SK-N-SH (cell line): ENCODE data around the gene CRYBA1. TPM values are rescaled to one million over a fixed set of nuclear protein-coding genes. Genes with fewer than 3 reads are reported as not detected.

ENCODE experiments used
- CTCF ChIA-PET: fragments of 300-600, 350-600 bp; formaldehyde crosslinking; extraction: SDS; loops from one replicate; lab custom pipeline; 2021; lab: Yijun Ruan, JAX
- POLR2A ChIA-PET: fragments of 350-600 bp; sonication (Branson Sonifier 250); formaldehyde crosslinking; extraction: SDS; loops from one replicate; lab custom pipeline; 2020; ENCODE audit warnings: antibody characterized with exemption, inconsistent platforms; lab: Yijun Ruan, JAX
- DNase-seq: peaks from one replicate; pipeline ENCODE4 v3.0.0; 2012
- H2AFZ ChIP-seq: fragments of 200-600 bp; sonication (generic); 2 replicates; pipeline ENCODE4 v1.8.1; 2016; ENCODE audit warnings: antibody characterized with exemption, mild to moderate bottlenecking, low read depth
- H3F3A ChIP-seq: fragments of 200-600 bp; sonication (generic); replicated peaks from 2 replicates; pipeline ENCODE3; 2016; ENCODE audit warnings: antibody characterized with exemption, mild to moderate bottlenecking; ENCODE audit not compliant: insufficient read depth
- H3K27ac ChIP-seq, 2 experiments: fragments of 200-500 bp in 1 of 2; fragments of 200-600 bp in 1 of 2; sonication (Bioruptor generic) in 1 of 2; sonication (generic), shearing (Covaris generic) in 1 of 2; 2 replicates each; pipeline versions ENCODE4 v1.5.1 to v1.6.1; 2014 to 2016; ENCODE audit warnings: low read depth in 2 of 2, inconsistent platforms in 1 of 2, low read length in 1 of 2, mild to moderate bottlenecking in 1 of 2, mixed read lengths in 1 of 2
- H3K27me3 ChIP-seq: fragments of 200-600 bp; sonication (generic), shearing (Covaris generic); 2 replicates; pipeline ENCODE4 v1.6.1; 2016; ENCODE audit warnings: mixed run types; ENCODE audit not compliant: insufficient read depth
- H3K36me3 ChIP-seq, 2 experiments: fragments of 200-500 bp in 1 of 2; fragments of 200-600 bp in 1 of 2; sonication (Bioruptor generic) in 1 of 2; sonication (generic) in 1 of 2; replicated peaks in 1 of 2; 2 replicates each; pipeline versions ENCODE3 to v1.5.1; 2014 to 2016; ENCODE audit warnings: low read length in 1 of 2, mild to moderate bottlenecking in 1 of 2; ENCODE audit not compliant: insufficient read depth in 2 of 2, control insufficient read depth in 1 of 2
- H3K4me1 ChIP-seq, 2 experiments: fragments of 200-500 bp in 1 of 2; fragments of 200-600 bp in 1 of 2; sonication (Bioruptor generic) in 1 of 2; sonication (generic), shearing (Covaris generic) in 1 of 2; 2 replicates each; pipeline versions ENCODE4 v1.5.1 to v1.6.1; 2014 to 2016; ENCODE audit warnings: low read depth in 1 of 2, low read length in 1 of 2, mixed run types in 1 of 2; ENCODE audit not compliant: insufficient read depth in 2 of 2, control insufficient read depth in 1 of 2
- H3K4me2 ChIP-seq: fragments of 200-600 bp; sonication (generic), shearing (Covaris generic); 2 replicates; pipeline ENCODE4 v1.6.1; 2017; ENCODE audit warnings: mixed run types
- H3K4me3 ChIP-seq, 2 experiments: fragments of 200-500 bp in 1 of 2; fragments of 200-600 bp in 1 of 2; sonication (Bioruptor generic) in 1 of 2; sonication (generic), shearing (Covaris generic) in 1 of 2; 2 replicates each; pipeline versions ENCODE4 v1.5.1 to v1.8.1; 2014 to 2016; ENCODE audit warnings: low read depth in 2 of 2, inconsistent platforms in 1 of 2, low read length in 1 of 2, mild to moderate bottlenecking in 1 of 2, mixed read lengths in 1 of 2, moderate library complexity in 1 of 2
- H3K79me2 ChIP-seq: fragments of 200-600 bp; sonication (generic); 2 replicates; pipeline ENCODE4 v1.8.1; 2017; ENCODE audit warnings: mild to moderate bottlenecking; ENCODE audit not compliant: insufficient read depth
- H3K9ac ChIP-seq: fragments of 200-600 bp; sonication (generic); 2 replicates; pipeline ENCODE4 v1.6.1; 2017; ENCODE audit warnings: mixed run types
- H3K9me2 ChIP-seq: fragments of 200-600 bp; sonication (generic); 2 replicates; pipeline ENCODE4 v1.6.1; 2017; ENCODE audit warnings: mixed run types
- H3K9me3 ChIP-seq: fragments of 200-600 bp; sonication (generic); 2 replicates; pipeline ENCODE4 v1.6.1; 2017; ENCODE audit warnings: mixed run types, mild to moderate bottlenecking, moderate library complexity
- H4K20me1 ChIP-seq: fragments of 200-600 bp; sonication (generic); 2 replicates; pipeline ENCODE4 v1.6.1; 2017; ENCODE audit warnings: mild to moderate bottlenecking, mixed run types; ENCODE audit not compliant: insufficient read depth
- ELF1 ChIP-seq: IDR thresholded peaks from 2 replicates; pipeline ENCODE4 v1.4.0; 2012
- FOSL2 ChIP-seq: IDR thresholded peaks from 2 replicates; pipeline ENCODE4 v1.4.0; 2012; ENCODE audit warnings: low read depth, mild to moderate bottlenecking, moderate library complexity, borderline replicate concordance
- GABPA ChIP-seq: IDR thresholded peaks from 2 replicates; pipeline ENCODE4 v1.4.0; 2012; ENCODE audit warnings: low read depth, mild to moderate bottlenecking
- GATA2 ChIP-seq: sonication (generic); formaldehyde crosslinking; IDR thresholded peaks from 2 replicates; pipeline ENCODE4 v1.5.0; 2020; ENCODE audit warnings: mild to moderate bottlenecking, missing genetic modification reagents
- RCOR1 ChIP-seq: fragments of 150-350 bp; IDR thresholded peaks from 2 replicates; pipeline ENCODE4 v1.6.1; 2017; ENCODE audit warnings: antibody characterized with exemption, low read length
- REST ChIP-seq: IDR thresholded peaks from 2 replicates; pipeline ENCODE4 v1.6.1; 2012; ENCODE audit warnings: mild to moderate bottlenecking, low read depth, low read length, moderate library complexity
- RFX5 ChIP-seq: IDR thresholded peaks from 2 replicates; pipeline ENCODE4 v1.6.1; 2012; ENCODE audit warnings: mild to moderate bottlenecking, improper control_type of control experiment, low read length
- SIN3A ChIP-seq: IDR thresholded peaks from 2 replicates; pipeline ENCODE4 v1.6.1; 2012; ENCODE audit warnings: low read depth, mild to moderate bottlenecking, low read length, moderate library complexity, borderline replicate concordance
- WGBS: methylation state at CpG from one replicate; pipeline ENCODE4 v1.1.6; 2017; ENCODE audit warnings: low lambda C conversion rate; 5-methylcytosine and 5-hydroxymethylcytosine counted together
- polyA plus RNA-seq, 3 experiments: library from polyadenylated mRNA; depleted of rRNA; stranded (reverse); fragments of >200 nt; gene quantifications; 2 replicates each; pipeline ENCODE4 v1.2.3, GENCODE V29; 2012

The CRYBA1 gene
- polyA plus RNA-seq, 1 of the 3 experiments (the other 2 are of a cell fraction) = not detected

DNA sequence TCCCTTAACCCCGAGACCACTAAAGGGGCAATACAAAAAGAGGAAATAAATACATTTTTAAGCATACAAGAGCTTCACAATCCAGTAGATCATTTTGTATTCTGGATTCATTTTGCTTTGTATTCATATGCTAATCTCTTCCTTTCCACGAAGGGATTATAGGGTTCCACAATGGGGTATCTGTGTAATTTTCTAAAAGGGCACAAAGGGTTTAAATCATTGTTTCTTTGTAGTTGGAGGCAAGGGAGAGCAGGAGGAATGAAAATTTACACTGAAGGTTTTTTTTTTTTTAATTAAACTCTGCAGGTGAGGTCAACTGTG lies 47.9 kb downstream of the CRYBA1 start:
- H3K36me3 ChIP-seq = peaks cover 0 to 22% of the 10 kb centered on the region in 2 experiments
- peak overlapping the region; percentile 100 for H2AFZ ChIP-seq
- H3K27me3 ChIP-seq = no peaks in the 10 kb centered on the region
- peak overlapping the region; percentile 94 for H3K9ac ChIP-seq
- DNase-seq = no peak
- CTCF ChIA-PET = interaction anchor here (1.3 to 1.9 kb wide), 2 partner anchors 54 to 146 kb away, joined by 7 to 8 read pairs; no protein-coding TSS in a partner anchor
- peak overlapping the region; percentile 96 to 97 for H3K27ac ChIP-seq
- H3K4me3 ChIP-seq = peak overlapping the region; percentile 87 to 99
- POLR2A ChIA-PET = interaction anchor here (0.6 to 1.4 kb wide), 5 partner anchors 9 to 349 kb away, joined by 3 to 8 read pairs (median 5); no protein-coding TSS in a partner anchor
- no peak for TF ChIP-seq SIN3A
- no peak for TF ChIP-seq GATA2
- no peak for TF ChIP-seq RCOR1
- TF ChIP-seq FOSL2 = no peak
- TF ChIP-seq ELF1 = no peak; the same call in 1 of the 2 replicates
- TF ChIP-seq REST = no peak
- no peak for TF ChIP-seq RFX5
- no peak for TF ChIP-seq GABPA
- 4% methylated on average over 2 of the region's 2 CpGs for WGBS
- peaks cover 42% of the 10 kb centered on the region for H3K79me2 ChIP-seq
- peaks cover 12 to 16% of the 10 kb centered on the region in 2 experiments; a peak in 3 of 4 replicates for H3K4me1 ChIP-seq
- no peaks in the 10 kb centered on the region for H3K9me3 ChIP-seq
- H4K20me1 ChIP-seq = peaks cover 28% of the 10 kb centered on the region
- peak overlapping the region; percentile 95 for H3K4me2 ChIP-seq
- peaks cover 17% of the 10 kb centered on the region for H3F3A ChIP-seq
- no peaks in the 10 kb centered on the region for H3K9me2 ChIP-seq

GRCh38 chr17:29295420-29295819 lies 48.8 kb downstream of the CRYBA1 start:
- CTCF ChIA-PET = interaction anchor here (1.0 kb wide), 1 partner anchor 9 kb away, joined by 5 read pairs; no protein-coding TSS in a partner anchor
- WGBS = 96% methylated on average over 3 of the region's 3 CpGs

More at GRCh38 chr17:29295420-29295819, 48.8 kb downstream of the CRYBA1 start:
- DNase-seq = no peak
- H4K20me1 ChIP-seq = peaks cover 19% of the 10 kb centered on the region
- no peak overlapping the region for H3K9ac ChIP-seq
- no peak overlapping the region for H3K4me2 ChIP-seq
- H3K4me3 ChIP-seq = no peak overlapping the region
- no peaks in the 10 kb centered on the region for H3K9me3 ChIP-seq
- TF ChIP-seq GABPA (no peak), ELF1 (no peak), RCOR1 (no peak)
- peaks cover 0 to 13% of the 10 kb centered on the region in 2 experiments for H3K36me3 ChIP-seq
- no peak overlapping the region for H2AFZ ChIP-seq
- peaks cover 17% of the 10 kb centered on the region for H3F3A ChIP-seq
- H3K4me1 ChIP-seq = peaks cover 8 to 10% of the 10 kb centered on the region in 2 experiments; a peak in 3 of 4 replicates
- no peak overlapping the region for H3K27ac ChIP-seq
- peaks cover 33% of the 10 kb centered on the region for H3K79me2 ChIP-seq
- POLR2A ChIA-PET = no interaction called here
- H3K27me3 ChIP-seq = no peaks in the 10 kb centered on the region
- no peaks in the 10 kb centered on the region for H3K9me2 ChIP-seq
